ELF-1 (cell line): ENCODE data around the gene CAP2.
A peak's percentile ranks its signal among the peaks of the same experiment; 100 is the strongest.
"Not testable (repeated sequence)": the region's sequence is repeated elsewhere in the genome, so short reads cannot be mapped to it uniquely, and the experiment has no call there.

Source experiments
- DNase-seq: peaks from one replicate; pipeline ENCODE4 v3.0.0-alpha.2; 2016; ENCODE audit warnings: low read depth, low spot score

The CAP2 gene

DNA sequence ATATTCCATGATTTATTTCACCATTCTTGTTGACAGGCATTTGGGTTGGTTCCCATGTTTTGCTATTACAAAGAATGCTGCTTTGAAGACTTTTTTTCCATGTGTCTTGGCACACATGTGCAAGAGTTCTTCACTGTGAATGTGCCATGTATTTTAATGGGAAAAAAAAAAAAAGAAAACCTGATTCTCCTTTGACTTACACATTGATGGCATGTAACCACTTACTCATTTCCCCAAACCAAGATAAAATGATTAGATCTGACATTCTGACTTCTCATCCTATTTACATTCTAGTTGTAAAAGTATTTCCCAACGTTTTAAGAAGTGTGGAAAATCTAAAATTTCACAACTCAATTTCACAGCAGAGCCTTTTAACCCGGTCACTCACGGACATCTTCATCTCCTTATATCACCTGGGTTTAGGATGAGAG is 4.4 kb downstream of the CAP2 start:
- DNase-seq: no peak

DNA sequence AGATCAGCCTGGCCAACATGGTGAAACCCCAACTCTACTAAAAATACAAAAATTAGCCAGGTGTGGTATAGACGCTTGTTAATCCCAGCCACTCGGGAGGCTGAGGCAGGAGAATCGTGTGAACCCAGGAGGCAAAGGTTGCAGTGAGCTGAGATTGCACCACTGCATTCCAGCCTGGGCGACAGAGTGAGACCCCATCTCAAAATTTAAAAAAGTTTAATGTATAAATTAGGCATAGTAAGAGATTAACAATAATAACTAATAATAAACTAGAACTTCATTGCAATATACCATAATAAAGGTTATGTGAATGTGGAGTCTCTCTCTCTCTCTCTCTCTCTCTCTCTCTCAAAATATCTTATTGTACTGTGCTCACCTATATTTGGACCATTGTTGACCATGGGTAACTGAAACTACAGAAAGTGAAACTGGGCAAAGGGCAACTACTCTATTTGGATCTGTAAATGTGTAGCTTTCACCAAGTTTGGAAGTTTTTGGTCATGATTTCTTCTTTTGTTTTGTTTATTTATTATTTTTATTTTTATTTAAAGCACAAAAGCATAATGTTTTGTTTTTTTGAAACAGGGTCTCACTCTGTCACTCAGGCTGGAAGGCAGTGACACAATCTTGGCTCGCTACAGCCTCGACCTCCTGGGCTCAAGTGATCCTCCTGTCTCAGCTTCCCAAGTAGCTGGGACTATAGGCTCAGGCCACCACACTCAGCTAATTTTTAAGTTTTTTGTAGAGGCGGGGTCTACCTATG is 12.0 kb downstream of the CAP2 start:
- DNase-seq: not testable (repeated sequence)

DNA sequence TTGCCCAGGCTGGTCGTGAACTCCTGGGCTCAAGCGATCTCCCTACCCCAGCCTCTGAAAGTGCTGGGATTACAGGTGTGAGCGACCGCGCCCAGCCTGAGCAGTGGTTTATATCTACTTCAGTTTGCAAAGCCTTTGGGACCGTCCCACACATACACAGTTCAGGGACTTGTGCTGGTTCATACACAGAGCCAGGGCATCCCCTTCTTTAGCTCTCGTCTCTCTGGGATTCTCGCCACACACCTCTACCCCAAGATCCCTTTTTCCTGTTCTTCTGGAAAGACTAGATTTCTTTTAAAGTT is 12.5 kb downstream of the CAP2 start:
- DNase-seq: no peak

DNA sequence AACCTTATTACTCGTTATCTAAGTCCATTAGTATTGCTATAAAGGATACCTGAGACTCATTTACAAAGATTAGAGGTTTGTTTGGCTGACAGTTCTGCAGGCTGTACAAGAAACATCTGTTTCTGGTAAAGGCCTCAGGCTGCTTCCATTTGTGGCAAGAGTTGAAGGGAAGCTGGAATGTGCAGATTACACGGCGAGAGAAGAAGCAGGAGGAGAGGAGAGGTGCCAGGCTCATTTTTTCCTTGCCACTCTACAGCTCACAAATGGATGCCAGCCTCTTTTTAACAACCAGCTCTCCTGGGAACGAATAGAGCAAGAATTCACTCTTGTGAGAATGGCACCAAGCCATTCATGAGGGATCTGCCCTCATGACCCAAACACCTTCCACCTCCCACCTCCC is 14.7 kb downstream of the CAP2 start:
- peak; percentile 36 for DNase-seq

DNA sequence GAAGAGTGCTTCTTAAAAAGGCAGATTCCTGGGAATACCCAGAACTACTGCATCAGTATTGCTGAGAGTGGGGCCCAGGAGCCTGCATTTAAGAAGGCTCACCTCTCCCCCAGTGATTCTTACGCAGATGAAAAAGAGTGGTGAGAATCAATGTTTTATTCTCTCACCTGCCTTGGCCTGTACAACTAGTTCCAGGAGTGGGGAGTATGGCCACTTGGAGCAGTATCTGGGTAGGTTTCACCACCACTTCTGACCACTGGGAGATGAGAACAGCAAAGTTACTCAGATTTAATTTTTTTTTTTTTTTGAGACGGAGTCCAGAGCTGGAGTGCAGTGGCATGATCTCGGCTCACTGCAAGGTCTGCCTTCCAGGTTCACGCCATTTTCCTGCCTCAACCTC is 16.9 kb downstream of the CAP2 start:
- DNase-seq: no peak

DNA sequence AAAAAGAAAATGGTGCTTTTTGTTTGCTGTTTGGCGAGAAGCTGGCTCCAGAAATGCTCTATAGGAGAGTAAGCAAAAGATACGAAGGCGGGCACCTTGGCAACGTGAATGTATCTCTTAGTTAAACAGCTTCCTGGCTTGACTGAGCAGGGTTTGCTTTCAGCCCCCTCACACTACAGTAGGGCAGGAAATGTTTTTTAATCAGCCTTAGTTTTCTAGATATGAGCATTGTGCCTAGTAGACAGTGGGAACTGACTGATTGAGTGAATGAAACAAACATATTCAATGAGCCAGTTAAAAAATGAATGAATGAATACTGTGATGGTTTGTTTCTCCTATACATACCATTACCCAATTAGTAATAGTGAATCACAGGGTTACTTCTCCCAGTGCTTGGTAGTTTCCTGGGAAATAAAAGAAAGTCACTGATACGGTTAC is 19.9 kb downstream of the CAP2 start:
- no peak for DNase-seq

DNA sequence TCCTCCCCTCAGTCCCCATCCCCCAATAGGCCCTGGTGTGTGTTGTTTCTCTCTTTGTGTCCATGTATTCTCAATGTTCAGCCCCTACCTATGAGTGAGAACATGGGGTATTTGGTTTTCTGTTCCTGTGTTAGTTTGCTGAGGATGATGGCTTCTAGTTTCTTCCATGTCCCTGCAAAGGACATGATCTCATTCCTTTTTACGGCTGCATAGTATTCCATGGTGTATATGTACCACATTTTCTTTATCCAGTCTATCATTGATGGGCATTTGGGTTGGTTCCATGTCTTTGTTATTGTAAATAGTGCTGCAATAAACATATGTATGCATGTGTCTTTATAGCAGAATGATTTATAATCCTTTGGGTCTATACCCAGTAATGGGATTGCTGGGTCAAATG is 21.0 kb downstream of the CAP2 start:
- not testable (repeated sequence) for DNase-seq

DNA sequence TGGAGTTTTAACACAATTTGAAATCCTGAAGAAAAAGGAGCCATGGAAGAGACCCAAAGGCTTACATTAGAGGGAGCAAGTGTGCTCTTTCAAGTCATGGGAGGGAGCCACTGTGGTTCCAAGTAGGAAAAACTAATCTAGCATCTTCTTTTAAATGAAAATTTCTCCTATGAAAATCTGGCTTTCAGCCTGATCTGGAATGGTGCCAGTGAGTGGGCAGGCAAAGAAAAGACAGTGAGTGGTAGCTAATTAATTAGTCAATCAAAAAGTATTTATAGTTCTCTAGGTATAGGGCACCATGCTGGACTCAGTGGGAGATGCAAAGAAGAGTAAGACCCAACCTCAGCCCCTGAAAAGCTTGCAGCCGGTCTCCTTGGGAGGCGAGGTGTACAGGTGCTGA is 21.9 kb downstream of the CAP2 start:
- DNase-seq: no peak

DNA sequence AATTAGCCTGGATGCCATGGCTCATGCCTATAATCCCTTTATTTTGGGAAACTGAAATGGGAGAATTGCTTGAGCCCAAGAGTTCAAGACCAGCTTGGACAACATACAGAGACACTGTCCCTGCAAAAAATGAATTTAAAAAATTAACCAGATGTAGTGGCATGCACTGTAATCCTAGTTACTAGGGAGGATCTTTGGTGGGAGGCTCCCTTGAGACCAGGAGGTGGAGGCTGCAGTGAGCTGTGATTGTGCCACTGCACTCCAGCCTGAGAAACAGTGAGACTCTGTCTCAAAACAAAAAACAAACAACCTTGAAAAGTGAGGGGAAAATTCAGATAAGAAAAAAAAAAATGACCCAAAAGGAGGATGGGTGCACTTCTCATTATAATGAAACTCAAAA is 23.4 kb downstream of the CAP2 start:
- DNase-seq: no peak

DNA sequence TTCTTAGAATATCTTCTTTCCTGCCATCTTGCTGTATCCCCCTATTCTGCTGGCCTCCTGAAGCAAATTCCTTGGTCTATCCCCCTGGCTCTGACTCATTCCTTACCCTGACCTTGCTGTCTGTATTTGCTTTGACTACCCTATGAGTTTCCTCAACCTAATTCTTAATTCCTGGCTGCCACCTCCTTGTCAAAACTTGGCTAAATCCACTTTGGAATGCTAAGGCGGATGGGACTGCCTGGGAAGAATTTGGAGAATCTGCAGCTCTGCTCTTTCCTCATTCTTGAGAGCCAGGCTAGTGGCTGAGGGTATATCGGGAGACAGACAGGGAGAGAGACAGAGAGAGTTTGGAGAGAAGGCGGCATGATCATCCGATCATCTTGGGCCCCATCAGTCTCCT is 24.4 kb downstream of the CAP2 start:
- DNase-seq: peak; percentile 92

DNA sequence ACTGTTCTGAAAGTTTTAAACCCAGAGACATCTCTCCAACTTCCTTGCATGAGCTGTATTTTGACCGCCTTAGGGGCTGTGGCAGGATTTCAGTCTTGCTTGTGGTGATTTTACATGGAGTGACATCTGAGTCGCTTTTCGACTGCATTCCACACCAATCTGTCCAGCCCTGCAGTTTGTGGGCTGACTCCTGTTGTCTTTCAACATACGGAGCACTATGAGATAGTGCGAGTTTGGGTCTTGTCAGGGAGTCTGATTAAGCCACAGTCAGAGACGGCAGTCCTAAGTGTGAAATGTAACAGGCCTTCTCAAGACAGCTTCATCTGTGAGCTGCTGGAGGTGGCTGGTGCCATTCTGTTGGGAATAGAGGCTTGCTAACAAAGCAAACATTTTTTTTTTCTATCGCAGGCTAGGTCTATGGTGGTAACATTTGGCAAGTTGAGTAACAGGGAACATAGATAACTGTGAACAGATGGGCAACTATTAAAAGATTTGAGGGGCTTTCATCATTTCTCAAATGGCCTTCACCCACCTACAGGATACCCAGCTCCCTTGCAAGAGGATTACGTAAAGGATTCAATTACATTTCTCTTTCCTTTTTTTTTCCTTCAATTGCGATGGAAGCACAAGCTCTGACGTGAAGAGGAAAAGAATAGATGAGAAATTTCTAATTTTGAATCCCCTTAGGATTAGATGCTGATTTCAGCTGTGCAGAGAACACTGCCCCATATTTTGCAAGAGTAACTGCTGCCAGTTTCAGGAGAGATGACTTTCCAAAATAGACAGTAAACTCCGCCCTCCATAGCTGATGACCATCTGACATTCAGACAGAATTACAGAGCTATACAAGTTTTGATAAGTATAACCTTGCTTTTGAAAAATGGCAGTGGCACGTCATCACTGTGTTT is 25.1 kb downstream of the CAP2 start:
- DNase-seq: peak; percentile 86

DNA sequence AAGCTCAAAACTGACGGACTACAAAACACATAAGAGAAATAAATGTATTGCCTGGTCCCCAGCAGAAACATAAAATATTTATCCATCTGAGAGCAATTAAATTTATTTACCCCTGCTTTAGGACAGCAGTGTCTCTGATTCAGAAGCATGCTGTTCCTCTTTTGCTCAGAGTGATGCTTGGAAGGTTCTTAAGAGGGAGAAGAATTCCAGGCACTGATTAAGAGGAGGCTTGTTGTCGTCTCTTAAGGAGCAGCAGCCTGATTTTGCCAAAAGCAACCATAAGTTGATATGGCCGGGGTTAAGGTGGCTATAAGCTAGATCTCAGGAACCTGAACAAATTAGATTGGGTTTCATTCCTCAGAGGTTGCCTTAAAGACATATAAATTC is 25.8 kb downstream of the CAP2 start:
- peak; percentile 8 for DNase-seq

DNA sequence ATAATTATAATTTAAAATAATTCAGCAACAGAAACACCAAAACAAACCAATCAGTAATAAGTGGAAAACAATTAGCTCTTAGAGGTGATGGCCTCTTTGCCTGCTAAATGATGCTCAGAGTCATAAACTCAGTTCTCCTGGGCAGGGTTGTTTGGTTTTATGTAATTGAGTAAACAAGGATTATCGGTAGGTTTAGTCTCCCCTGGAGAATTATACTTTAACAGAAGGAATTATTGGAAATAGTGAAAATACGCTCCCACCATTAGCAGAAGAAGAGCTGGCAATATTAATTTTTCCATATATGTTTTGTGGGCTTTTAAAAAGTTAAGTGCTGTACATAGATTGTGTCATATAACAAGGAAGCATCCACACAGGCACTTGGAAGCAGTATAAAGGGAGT is 27.0 kb downstream of the CAP2 start:
- no peak for DNase-seq

DNA sequence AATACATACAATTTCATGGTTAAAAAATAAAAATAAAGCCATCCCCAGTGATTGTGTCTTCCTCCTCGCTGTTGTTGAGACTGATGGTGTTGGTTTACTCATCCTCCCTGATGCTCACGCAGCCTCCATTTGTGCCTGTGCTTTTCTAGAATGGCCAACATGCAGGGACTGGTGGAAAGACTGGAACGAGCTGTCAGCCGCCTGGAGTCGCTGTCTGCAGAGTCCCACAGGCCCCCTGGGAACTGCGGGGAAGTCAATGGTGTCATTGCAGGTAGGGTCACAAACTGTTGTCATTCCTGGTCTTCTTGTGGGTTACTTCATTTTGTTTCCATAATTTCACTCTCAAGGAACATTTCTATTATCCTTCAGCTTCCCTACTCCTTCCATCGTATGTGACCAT is 28.0 kb downstream of the CAP2 start:
- no peak for DNase-seq

DNA sequence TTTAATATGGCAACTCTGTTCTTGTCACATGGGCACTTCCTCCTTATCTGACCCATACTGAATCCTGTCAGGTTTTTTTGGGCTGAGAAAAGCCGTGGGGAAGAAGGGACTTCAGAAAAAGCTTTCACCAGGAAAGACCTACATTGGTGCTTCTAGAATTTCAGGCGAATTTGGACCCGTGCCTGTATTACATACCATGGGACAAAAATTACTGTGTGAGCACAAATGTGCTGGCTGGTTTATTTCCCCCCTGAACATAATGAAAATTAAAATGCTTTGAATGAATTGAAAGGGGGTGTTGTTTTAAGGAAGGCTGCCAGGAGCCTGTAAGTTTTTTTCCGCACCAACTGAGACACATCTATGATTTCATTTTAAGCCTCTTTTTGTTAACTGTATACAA is 29.6 kb downstream of the CAP2 start:
- no peak for DNase-seq

DNA sequence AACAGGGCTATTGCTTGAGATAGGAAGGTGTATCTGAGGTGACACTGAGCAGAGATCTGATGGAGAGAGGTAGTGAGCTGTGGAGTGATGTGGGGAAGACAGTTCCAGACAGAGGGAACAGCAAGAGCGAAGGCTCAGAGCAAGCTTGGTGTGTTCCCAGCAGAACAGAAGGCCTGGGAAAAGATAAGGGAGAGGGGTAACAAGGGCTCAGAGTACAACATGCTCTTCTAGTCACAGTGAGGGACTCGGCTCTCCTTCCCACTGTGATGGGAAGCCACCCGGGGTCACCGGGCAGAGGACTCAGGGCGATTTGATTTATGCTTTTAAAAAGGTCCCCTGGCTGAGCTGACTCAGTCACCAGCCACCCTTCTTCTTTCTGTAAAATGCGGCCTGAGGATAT is 33.7 kb downstream of the CAP2 start:
- DNase-seq: no peak

DNA sequence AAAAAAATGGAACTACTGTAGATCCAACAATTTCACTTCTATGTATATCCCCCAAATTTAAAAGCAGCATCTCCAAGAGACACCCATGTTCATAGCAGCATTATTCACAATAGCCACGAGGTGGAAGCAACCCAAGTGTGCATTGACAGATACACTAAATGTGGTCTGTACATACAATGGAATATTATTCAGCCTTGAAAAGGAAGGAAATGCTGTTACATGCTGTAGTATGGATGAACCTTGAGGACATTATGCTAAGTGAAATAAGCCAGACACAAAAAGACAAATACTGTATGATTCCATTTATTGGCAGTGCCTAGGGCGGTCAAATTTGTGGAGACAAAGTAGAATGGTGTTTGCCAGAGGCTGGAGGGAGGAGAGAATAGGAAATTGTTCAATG is 34.2 kb downstream of the CAP2 start:
- no peak for DNase-seq

DNA sequence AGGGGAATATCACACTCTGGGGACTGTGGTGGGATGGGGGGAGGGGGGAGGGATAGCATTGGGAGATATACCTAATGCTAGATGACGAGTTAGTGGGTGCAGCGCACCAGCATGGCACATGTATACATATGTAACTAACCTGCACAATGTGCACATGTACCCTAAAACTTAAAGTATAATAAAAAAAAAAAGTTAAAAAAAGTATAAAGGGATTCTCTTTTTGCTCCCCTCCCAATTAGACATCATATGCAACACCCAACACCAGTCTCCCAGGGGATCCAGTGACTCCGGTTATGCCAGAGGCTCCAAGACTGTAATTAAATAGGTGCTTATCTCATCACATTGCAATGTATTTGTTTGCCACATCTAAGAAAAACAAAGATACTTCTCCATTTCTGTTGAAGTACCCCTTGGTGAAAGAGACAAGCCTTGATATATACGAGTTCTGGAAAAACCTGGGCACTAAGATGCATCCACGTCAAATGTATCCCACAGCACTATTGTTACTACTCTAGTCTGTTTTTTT is 35.3 kb downstream of the CAP2 start:
- not testable (repeated sequence) for DNase-seq

DNA sequence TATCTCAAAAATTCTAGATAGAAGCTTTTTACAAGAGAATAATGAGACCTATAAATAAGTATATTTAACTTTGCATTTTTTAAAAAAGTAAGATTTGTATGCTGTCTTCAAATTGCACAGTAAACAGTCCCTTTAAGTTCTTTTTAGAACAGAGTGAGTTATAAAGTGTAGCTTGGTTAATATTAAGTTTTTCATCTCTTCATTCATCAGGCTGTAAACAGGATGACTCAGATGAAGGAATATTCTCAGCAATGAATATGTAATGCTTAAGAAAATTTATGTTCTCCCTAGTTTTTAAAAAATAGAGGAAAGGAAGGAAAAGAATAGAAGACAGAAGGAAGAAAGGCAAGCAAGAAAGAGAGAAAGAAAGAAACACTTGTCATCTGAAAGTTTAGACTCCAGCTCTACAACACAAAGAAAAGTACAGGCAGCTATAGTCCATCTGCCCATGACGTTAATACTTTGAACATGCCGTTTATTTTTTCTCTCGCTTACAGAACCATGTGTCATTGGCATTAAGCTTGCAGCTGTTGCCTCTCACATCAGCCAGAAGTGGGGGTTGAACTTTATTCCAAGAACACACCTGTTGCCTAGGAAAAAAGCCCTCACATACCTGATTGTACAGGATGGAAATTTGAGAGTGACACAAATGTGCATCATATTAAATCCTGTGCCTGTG is 36.1 kb downstream of the CAP2 start:
- no peak for DNase-seq

DNA sequence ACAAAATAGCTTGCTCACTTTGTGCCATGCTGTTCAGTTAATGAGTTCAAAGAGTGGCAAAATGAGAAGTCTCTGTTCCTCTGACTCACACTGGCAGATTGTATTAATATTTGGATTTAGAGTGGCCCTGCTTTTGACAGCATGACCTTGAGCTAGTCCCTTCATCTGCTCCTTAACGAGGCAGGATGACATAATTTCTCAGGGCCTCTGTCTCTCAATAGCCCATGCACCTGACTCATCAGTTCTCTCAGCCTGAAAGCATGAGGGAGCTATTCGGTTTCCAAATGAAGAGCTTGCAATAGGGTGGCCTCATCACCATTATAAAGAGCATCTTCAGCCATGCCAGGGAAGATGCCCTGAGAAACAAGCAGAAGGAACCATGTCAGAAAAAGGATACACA is 38.2 kb downstream of the CAP2 start:
- DNase-seq: no peak

DNA sequence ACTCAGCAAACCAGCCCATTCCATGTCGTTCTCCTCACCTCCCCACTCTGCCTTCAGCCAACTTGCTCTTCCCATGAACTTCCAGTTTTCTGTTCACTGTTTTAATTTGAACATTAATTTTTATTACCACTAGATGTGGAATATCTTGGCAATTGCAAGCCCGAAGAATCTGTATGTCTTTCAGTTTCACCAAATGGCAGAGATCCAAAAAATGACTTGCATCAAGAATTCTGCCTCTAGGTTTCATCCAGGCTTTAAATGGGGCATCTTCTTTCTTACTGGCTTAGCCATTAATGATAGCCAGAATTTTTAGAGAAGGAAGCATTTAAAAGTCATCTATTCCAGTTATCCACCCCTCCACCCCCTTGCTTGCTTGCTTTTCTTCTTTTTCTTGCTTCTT is 39.0 kb downstream of the CAP2 start:
- DNase-seq: no peak

DNA sequence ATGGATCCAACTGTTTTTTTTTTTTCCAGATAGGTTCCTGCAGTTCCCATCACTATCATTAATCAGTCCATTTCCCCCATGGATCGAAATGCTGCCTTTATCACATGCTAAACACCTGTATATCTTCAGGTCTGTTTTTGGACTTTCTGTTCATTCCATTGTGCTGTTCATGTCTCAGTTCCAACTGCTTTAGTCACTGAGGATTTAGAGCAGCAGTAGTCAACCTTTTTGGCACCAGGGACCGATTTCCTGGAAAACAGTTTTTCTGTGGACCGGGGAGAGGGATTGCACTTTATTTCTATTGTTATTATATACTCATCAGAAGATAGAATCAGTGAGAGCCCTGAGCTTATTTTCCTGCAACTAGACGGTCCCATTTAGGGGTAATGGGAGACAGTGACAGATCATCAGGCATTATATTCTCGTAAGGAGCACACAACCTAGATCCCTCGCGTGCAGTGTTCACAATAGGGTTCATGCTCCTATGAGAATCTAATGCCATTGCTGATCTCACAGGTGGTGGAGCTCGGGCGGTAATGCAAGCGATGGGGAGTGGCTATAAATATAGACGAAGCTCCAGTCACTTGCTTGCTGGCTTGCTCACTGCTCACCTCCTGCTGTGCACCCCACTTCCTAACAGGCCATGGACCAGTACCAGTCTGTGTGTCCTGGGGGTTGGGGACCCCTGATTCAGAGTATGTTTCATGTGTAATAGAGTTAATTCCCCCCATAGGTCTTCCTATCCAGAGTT is 46.0 kb downstream of the CAP2 start:
- no peak for DNase-seq
